Smooth muscle cell (in vitro differentiated cells): ENCODE data around the gene SPINK4. TPM values are rescaled to one million over a fixed set of nuclear protein-coding genes. Genes with fewer than 3 reads are reported as not detected.

ENCODE experiments used
- DNase-seq: peaks from one replicate; lab custom pipeline; 2025; ENCODE audit not compliant: unreplicated experiment; lab: John Stamatoyannopoulos, UW
- H2AFZ ChIP-seq: fragments of 200-600 bp; sonication (generic); 2 replicates; pipeline ENCODE4 v1.6.0; 2016; ENCODE audit warnings: antibody characterized with exemption, low read depth, mild to moderate bottlenecking
- H3F3A ChIP-seq: fragments of 200-600 bp; sonication (generic); 2 replicates; pipeline ENCODE4 v1.6.0; 2017; ENCODE audit warnings: antibody characterized with exemption, low read depth
- H3K27ac ChIP-seq: fragments of 200-600 bp; sonication (generic); 2 replicates; pipeline ENCODE4 v1.5.1; 2016; ENCODE audit warnings: low read depth, mild to moderate bottlenecking
- H3K27me3 ChIP-seq: fragments of 200-600 bp; sonication (generic); 2 replicates; pipeline ENCODE4 v1.6.1; 2016; ENCODE audit warnings: low read depth, mild to moderate bottlenecking
- H3K36me3 ChIP-seq: fragments of 200-600 bp; sonication (generic); 2 replicates; pipeline ENCODE4 v1.5.1; 2016; ENCODE audit warnings: low read depth
- H3K4me1 ChIP-seq: fragments of 200-600 bp; sonication (generic); 2 replicates; pipeline ENCODE4 v1.5.1; 2016; ENCODE audit warnings: low read depth
- H3K4me2 ChIP-seq: fragments of 200-600 bp; sonication (generic); 2 replicates; pipeline ENCODE4 v1.6.0; 2016; ENCODE audit warnings: mild to moderate bottlenecking
- H3K4me3 ChIP-seq: fragments of 200-600 bp; sonication (generic); 2 replicates; pipeline ENCODE4 v1.5.1; 2016; ENCODE audit warnings: mild to moderate bottlenecking
- H3K79me2 ChIP-seq: fragments of 200-600 bp; sonication (generic); 2 replicates; pipeline ENCODE4 v1.6.0; 2016; ENCODE audit warnings: low read depth, mild to moderate bottlenecking
- H3K9ac ChIP-seq: fragments of 200-600 bp; sonication (generic); 2 replicates; pipeline ENCODE4 v1.6.0; 2016; ENCODE audit warnings: low read depth
- H3K9me3 ChIP-seq: fragments of 200-600 bp; sonication (generic); replicated peaks from 2 replicates; pipeline ENCODE4 v1.5.1; 2016; ENCODE audit warnings: low read depth
- H4K20me1 ChIP-seq: fragments of 200-600 bp; sonication (generic); 2 replicates; pipeline ENCODE4 v1.6.0; 2016; ENCODE audit warnings: low read depth
- CTCF ChIP-seq: fragments of 200-600 bp; sonication (generic); IDR thresholded peaks from 2 replicates; pipeline ENCODE4 v1.5.1; 2017; ENCODE audit warnings: borderline replicate concordance, mild to moderate bottlenecking, antibody characterized with exemption; ENCODE audit not compliant: insufficient read depth, poor library complexity, severe bottlenecking
- WGBS: methylation state at CpG from one replicate; pipeline ENCODE4 v1.1.7; 2016; ENCODE audit warnings: low lambda C conversion rate; 5-methylcytosine and 5-hydroxymethylcytosine counted together
- polyA plus RNA-seq: library from polyadenylated mRNA; unstranded; fragments of >200 nt; fragmentation: Nextera tagmentation; extraction: Ambion mirVana; gene quantifications from 2 replicates; pipeline ENCODE4 v1.2.1, GENCODE V29; 2016
- total RNA-seq: library from RNA; depleted of rRNA; stranded (reverse); fragments of >200 nt; gene quantifications from 2 replicates; pipeline ENCODE4 v1.2.3, GENCODE V29; 2014

Gene SPINK4
- total and polyA plus RNA-seq, 2 experiments from 2014 or later, result not detected

DNA sequence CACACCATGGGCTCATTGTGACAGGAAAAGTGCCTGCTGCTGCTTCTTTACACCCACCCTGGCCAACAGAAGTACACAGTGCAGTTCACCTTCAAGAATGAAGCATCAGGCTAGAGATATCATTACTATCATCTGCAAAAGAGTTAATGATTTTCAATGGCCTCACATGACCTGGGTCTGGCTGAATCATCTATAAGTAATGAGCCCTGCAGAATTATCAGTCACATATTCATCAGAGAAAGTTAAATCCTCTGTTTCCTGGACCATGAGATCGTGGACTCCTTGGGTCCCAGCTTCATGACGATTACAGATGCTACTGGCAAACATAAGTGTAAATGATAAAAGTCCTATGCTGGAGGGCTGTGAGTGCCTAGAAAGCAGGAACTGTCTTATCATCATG, 16.3 kb downstream of the SPINK4 start:
- H3K4me1 ChIP-seq, result no peaks in the 10 kb centered on the region
- TF ChIP-seq CTCF, result no peak
- H3K9me3 ChIP-seq, result no peaks in the 10 kb centered on the region
- no peaks in the 10 kb centered on the region for H3K27me3 ChIP-seq
- WGBS, result 81% methylated on average over 2 of the region's 2 CpGs
- no peak overlapping the region for H3K4me3 ChIP-seq
- H3K9ac ChIP-seq, result no peak overlapping the region
- DNase-seq, result no peak
- H3K4me2 ChIP-seq, result no peak overlapping the region
- no peak overlapping the region for H2AFZ ChIP-seq
- no peaks in the 10 kb centered on the region for H4K20me1 ChIP-seq
- peaks cover 47% of the 10 kb centered on the region for H3K36me3 ChIP-seq
- no peaks in the 10 kb centered on the region for H3F3A ChIP-seq
- H3K79me2 ChIP-seq, result no peaks in the 10 kb centered on the region
- no peak overlapping the region for H3K27ac ChIP-seq

- Histone ChIP-seq H3K27me3 (no peaks in the 10 kb centered on the region), H3K4me2 (no peak overlapping the region), H2AFZ (no peak overlapping the region), H3K27ac (no peak overlapping the region), H3K9me3 (no peaks in the 10 kb centered on the region), H3K4me1 (no peaks in the 10 kb centered on the region), H3K79me2 (no peaks in the 10 kb centered on the region), H4K20me1 (no peaks in the 10 kb centered on the region), H3K9ac (no peak overlapping the region), H3K36me3 (peaks cover 48% of the 10 kb centered on the region), H3F3A (no peaks in the 10 kb centered on the region), H3K4me3 (no peak overlapping the region)
- 88% methylated on average over 4 of the region's 4 CpGs for WGBS
- DNase-seq, result no peak
- TF ChIP-seq CTCF, result no peak
Observed at GRCh38 chr9:33257276-33257675, 17.3 kb downstream of the SPINK4 start.

GRCh38 chr9:33260372-33260771, 20.4 kb downstream of the SPINK4 start:
- no peak overlapping the region for H3K4me2 ChIP-seq
- H3K9ac ChIP-seq, result no peak overlapping the region
- no peaks in the 10 kb centered on the region for H4K20me1 ChIP-seq
- no peak overlapping the region for H3K27ac ChIP-seq
- WGBS, result 100% methylated on average over 1 of the region's 1 CpG
- no peaks in the 10 kb centered on the region for H3F3A ChIP-seq
- no peak for TF ChIP-seq CTCF
- H2AFZ ChIP-seq, result no peak overlapping the region
- no peak for DNase-seq
- H3K4me3 ChIP-seq, result no peak overlapping the region
- H3K79me2 ChIP-seq, result peaks cover 23% of the 10 kb centered on the region
- H3K36me3 ChIP-seq, result peaks cover 41% of the 10 kb centered on the region
- H3K9me3 ChIP-seq, result no peaks in the 10 kb centered on the region
- no peaks in the 10 kb centered on the region for H3K27me3 ChIP-seq
- H3K4me1 ChIP-seq, result peaks cover 5% of the 10 kb centered on the region

GRCh38 chr9:33263131-33264002, 23.4 kb downstream of the SPINK4 start:
- H3K4me3 ChIP-seq, result peak overlapping the region; percentile 98
- H3K9me3 ChIP-seq, result no peaks in the 10 kb centered on the region
- H3K79me2 ChIP-seq, result peaks cover 29% of the 10 kb centered on the region
- H3K27ac ChIP-seq, result no peak overlapping the region
- no peaks in the 10 kb centered on the region for H3K27me3 ChIP-seq
- H3F3A ChIP-seq, result no peaks in the 10 kb centered on the region
- H3K9ac ChIP-seq, result peak overlapping the region; percentile 78
- DNase-seq, result no peak
- H3K36me3 ChIP-seq, result peaks cover 32% of the 10 kb centered on the region
- no peak for TF ChIP-seq CTCF
- H4K20me1 ChIP-seq, result no peaks in the 10 kb centered on the region
- H3K4me1 ChIP-seq, result peaks cover 12% of the 10 kb centered on the region
- H2AFZ ChIP-seq, result peak overlapping the region; percentile 96
- H3K4me2 ChIP-seq, result peak overlapping the region; percentile 94
- WGBS, result 6% methylated on average over 24 of the region's 25 CpGs
